GM20000 (cell line): ENCODE results near the gene SLC45A3.

Source experiments
- DNase-seq: peaks from one replicate; pipeline ENCODE4 v3.0.0; 2012; ENCODE audit warnings: low spot score
- TF ChIP-seq, protein P1 (sequence below): IDR thresholded peaks from 2 replicates; pipeline ENCODE4 v1.5.1; 2012; ENCODE audit warnings: mild to moderate bottlenecking, control low read depth; ENCODE audit errors: extremely low read depth, missing control alignments

The SLC45A3 gene

DNA sequence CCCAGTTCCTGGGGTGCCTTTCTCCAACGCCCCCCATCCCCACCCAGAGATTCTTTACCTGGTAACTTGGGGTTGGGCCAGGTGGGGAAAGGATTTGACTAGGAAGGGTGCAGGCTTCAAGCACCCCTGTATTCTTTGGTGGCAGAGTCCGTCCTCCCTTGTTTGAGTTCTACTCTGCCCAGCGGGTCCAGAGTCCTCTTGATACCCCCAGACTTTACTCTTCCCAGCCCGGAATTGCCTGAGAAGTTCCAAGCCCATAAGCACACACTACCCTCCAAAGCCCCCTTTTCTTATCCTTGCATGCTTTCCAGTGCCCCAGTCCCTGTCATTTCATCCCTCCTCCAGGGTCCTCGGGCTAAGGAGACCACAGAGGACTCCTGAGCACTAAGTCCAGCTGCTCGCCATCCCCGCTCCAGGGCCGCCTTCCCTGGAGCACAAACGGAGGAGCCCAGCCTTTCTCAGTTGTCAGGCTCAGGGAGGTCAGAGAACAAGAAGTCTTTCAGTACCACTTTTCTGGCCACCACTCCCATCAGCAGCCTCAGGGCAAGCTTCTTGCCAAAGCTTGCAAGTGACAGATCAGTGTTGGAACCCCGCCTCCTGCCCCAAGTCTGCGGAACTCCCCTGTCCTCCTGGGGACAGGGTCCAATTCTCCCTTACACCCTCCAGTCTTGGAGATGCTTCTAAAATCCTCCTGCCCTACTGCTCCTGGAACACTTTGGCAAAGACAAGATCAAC lies 12.2 kb downstream of the SLC45A3 start:
- no peak for DNase-seq
- TF ChIP-seq, protein P1, sequence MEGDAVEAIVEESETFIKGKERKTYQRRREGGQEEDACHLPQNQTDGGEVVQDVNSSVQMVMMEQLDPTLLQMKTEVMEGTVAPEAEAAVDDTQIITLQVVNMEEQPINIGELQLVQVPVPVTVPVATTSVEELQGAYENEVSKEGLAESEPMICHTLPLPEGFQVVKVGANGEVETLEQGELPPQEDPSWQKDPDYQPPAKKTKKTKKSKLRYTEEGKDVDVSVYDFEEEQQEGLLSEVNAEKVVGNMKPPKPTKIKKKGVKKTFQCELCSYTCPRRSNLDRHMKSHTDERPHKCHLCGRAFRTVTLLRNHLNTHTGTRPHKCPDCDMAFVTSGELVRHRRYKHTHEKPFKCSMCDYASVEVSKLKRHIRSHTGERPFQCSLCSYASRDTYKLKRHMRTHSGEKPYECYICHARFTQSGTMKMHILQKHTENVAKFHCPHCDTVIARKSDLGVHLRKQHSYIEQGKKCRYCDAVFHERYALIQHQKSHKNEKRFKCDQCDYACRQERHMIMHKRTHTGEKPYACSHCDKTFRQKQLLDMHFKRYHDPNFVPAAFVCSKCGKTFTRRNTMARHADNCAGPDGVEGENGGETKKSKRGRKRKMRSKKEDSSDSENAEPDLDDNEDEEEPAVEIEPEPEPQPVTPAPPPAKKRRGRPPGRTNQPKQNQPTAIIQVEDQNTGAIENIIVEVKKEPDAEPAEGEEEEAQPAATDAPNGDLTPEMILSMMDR = no peak

DNA sequence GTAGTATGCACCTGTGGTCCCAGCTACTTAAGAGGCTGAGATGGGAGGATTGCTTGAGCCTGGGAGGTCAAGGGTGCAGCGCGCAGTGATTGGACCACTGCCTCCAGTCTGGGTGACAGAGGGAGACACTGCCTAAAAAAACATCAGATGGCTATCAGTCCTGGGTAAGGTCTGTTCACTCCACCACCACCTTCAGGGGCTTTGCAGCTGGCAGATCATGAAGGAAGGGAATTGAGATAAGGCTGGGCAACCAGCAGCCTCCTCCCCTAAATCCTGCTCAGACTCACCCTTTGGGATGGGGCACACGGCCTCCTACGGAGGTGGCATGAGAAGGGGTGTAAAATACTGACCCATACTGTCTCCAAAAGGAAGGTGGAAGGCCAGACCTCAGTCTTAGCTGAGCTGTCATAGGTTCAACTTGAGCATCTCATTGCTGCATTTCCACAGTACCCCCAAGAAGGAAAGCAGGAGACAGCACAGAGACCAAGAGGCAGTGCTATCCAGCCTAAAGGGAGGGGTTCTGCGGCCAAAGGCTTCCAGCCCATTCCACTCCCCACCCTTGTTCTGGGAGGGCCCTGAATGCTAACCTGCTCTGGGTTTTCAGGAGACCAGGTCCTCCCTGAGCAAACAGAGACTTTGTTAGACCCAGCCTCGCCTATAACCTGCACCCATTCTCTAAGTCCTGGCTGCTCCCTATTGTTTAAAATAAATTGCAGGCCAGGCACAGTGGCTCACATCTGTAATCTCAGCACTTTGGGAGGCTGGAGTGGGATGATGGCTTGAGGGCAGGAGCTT lies 13.7 kb downstream of the SLC45A3 start:
- no peak for DNase-seq

DNA sequence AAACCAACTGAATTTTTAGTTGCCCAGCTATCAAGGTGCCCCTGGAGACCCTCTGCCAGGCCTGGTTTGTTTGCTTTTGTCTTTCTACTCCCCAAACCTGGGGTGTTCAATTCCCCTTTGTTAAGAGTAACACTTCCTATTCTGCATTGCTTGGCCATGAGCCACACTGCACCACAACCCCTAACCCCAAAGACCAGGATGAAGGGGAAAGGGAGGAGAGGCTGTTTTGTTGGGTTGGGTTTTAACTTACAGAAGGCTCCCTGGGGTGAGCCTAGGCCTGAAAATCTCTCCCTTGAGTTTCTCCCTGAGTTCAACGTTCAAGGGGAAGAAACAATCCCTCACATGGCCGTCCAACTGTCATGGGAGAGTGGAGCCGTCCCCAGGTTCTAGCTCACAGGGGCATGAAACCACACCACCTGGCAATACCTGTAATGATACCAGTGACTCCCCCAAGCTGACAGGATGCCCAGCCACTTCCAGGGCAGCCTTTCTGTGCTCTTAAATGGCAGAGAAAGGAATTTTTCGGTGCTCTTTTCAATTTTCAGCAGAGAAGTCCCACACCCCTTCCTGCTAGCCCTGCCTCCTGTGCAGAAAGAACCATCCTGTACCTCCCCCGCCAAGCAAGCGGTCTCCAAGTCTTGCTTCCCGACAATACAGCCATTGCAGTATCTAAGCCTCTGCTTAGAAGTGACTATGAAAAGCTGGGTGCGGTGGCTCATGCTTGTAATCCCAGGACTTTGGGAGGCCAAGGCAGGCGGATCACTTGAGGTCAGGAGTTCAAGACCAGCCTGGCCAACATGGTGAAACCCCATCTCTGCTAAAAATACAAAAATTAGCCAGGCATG lies 14.9 kb downstream of the SLC45A3 start:
- TF ChIP-seq, protein P1 = no peak
- no peak for DNase-seq

More for the DNA sequence above, 13.7 kb downstream of the SLC45A3 start:
- TF ChIP-seq, protein P1 = no peak

DNA sequence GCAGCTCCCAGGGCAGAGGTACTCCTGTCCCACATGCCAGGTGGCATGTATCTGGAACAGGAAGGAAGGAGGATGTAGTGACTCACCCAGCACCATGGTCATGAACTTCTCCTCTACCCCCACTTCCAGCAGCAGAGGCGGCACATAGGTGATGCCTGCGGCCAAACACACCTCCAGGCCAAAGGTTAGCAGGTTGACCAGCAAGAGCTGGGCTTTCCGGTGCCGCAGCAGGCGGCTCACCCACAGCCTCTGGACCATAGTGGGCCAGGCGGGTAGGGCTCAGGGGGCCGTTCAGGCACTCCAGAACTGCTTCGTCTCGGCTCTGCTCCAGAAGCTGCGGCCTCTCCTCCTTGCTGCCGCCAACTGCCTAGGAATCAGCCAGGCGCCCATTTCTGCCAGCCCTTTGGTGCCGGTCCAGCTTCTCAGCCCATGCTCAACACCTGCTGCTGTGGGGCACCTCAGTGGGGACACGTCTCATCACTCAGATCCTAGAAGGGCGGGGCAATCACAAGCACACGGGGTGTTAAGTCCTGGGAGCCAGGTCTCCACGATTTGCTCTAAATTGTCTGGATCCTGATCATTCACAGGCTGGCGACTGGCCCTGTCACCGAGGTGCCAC lies 15.8 kb downstream of the SLC45A3 start:
- no peak for DNase-seq
- TF ChIP-seq, protein P1 = no peak

DNA sequence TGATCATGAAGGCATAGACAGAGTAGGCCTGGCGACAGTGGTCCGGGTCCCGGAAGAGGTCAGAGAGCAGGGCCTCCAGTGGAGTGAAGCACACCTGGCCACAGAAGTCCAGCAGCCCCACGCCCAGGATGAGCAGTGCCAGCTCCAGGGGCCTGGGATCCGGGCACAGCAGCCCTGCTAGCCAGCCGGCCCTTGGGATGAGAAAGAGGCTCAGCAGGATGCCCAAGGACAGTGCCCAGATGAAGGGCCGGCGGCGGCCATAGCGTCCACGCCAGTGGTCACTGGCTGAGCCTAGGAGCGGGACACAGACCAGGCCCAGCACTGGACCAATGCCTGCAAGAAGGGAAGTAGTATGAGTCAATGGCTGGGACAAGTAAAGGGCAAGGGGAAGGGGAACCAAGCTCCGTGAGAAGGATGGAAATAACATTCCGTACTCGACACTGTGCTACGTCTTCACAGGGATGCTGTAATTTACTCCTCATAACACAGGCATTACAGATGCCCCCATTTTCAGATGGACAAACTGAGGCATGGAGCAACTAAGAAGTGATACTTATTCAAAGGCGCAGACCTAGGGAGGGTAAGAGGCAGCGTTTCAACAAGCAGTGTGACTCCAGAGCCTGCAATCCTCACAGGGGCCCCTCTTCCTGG lies 16.9 kb downstream of the SLC45A3 start:
- TF ChIP-seq, protein P1 = no peak

DNA sequence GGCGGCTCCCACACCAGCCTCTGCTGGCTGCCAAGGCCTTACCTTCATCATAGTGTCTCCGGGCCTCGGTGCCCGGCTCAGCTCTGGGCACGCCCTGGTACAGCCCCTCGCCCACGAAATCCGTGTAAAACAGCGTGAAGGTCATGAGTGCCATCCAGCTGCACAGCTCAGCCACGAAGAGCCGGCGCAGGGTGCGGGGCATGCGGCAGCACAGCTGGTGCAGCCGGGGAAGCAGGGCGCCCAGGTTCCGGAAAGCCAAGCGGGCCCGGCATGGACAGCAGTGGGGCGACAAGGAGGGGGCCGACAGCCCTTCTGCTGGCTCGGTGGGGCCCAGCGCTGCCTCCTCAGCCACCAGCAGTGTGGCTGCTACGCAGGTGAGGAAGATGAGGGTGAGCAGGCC lies 17.5 kb downstream of the SLC45A3 start:
- TF ChIP-seq, protein P1 = no peak
- no peak for DNase-seq

More for the DNA sequence above, 16.9 kb downstream of the SLC45A3 start:
- DNase-seq = no peak
